Fibroblast of villous mesenchyme (primary cell): Measurements from ENCODE around the gene ZDHHC7. TPM values are rescaled to one million over a fixed set of nuclear protein-coding genes. Genes with fewer than 3 reads are reported as not detected.

Source experiments
- DNase-seq: peaks from one replicate; pipeline ENCODE4 v3.0.0-alpha.2; 2010; ENCODE audit warnings: low read depth
- H3K4me3 ChIP-seq: 2 replicates; pipeline ENCODE4 v1.5.1; 2011; ENCODE audit warnings: low read depth, mild to moderate bottlenecking, low read length
- CTCF ChIP-seq: IDR thresholded peaks from 2 replicates; pipeline ENCODE4 v1.5.1; 2012; ENCODE audit warnings: low read depth, mild to moderate bottlenecking, low read length; ENCODE audit not compliant: insufficient read depth
- total RNA-seq: library from RNA; depleted of rRNA; stranded (reverse); fragments of >200 nt; gene quantifications from 2 replicates; pipeline ENCODE4 v1.2.3, GENCODE V29; 2012

ZDHHC7 gene
- total RNA-seq, 1 donor, result 164 TPM

- H3K4me3 ChIP-seq, result no peak overlapping the region
- no peak for DNase-seq
- no peak for TF ChIP-seq CTCF
Observed at GRCh38 chr16:84993926-84994325, 17.4 kb downstream of the ZDHHC7 start.

GRCh38 chr16:84992717-84993075, 18.6 kb downstream of the ZDHHC7 start:
- no peak overlapping the region for H3K4me3 ChIP-seq
- DNase-seq, result peak; percentile 80
- no peak for TF ChIP-seq CTCF

- DNase-seq, result no peak
- TF ChIP-seq CTCF, result no peak
- H3K4me3 ChIP-seq, result no peak overlapping the region
Observed at GRCh38 chr16:84990782-84991181, 20.6 kb downstream of the ZDHHC7 start.

GRCh38 chr16:84989749-84990620, 21.4 kb downstream of the ZDHHC7 start:
- DNase-seq, result no peak
- H3K4me3 ChIP-seq, result no peak overlapping the region
- no peak for TF ChIP-seq CTCF

GRCh38 chr16:84988328-84989080, 22.8 kb downstream of the ZDHHC7 start:
- H3K4me3 ChIP-seq, result no peak overlapping the region
- no peak for TF ChIP-seq CTCF
- DNase-seq, result no peak

GRCh38 chr16:84986879-84987278, 24.5 kb downstream of the ZDHHC7 start:
- TF ChIP-seq CTCF, result no peak
- DNase-seq, result no peak
- no peak overlapping the region for H3K4me3 ChIP-seq
